ENCODE results near the gene ASXL2.

- TF ChIP-seq CTCF (IDR thresholded peaks at IDR 0.05) = no peak
- no peak for TF ChIP-seq POLR2A (IDR thresholded peaks at IDR 0.05)
- no peak for TF ChIP-seq POLR2AphosphoS5 (IDR thresholded peaks at IDR 0.05)
Observed at GRCh38 chr2:25772078-25772477, 106.2 kb downstream of the ASXL2 start.

All from suprapubic skin (tissue), 4 donors.